ENCODE measurements around the gene INHBA. TPM values are rescaled to one million over a fixed set of nuclear protein-coding genes. Genes with fewer than 3 reads are reported as not detected.

Gene INHBA
- total RNA-seq: not detected

DNA sequence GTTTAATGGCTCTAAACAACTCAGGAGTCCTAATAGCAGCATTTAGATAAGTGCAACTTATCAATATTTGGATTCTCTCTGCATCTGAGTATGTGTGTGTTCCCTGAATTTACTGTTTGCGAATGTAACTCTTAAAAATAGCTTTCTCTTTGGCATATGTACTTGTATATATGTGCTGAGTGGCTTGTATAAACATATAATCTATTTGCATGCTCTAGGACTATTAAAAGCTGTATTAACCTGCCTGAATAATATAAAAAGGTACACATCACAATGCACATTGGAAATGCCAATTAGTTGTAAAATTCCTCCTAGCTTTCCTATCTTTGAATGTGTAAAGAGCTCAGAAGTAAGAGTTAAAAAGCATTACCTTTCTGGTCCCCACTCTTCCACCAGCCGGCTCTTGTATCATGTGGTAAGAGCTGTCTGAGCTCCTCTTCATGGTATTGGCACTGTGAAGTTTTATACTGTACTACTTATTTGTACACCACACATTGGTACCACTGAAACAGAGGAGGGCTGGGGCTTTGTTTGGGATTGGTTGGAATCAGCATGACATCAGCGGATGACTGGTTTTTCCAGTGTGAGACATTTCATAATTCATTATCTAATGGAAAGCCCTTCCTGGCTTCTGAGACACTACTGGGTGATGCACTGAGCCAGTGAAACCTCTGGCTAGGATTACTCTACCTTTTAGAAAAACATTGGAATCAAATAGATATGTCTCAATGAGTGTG lies at the start of gene INHBA:
INHBA (minus strand) TSS at position 456 of the 737 bp plus-strand sequence. CDS start 2,716 bp downstream, outside the sequence.
- intact Hi-C loops (cut with micrococcal nuclease): no loop called here
- CTCF ChIA-PET: no interaction called here
- H3K36me3 Mint-ChIP-seq (ENCODE audit: low read depth): no peaks in the 10 kb centered on the region

DNA sequence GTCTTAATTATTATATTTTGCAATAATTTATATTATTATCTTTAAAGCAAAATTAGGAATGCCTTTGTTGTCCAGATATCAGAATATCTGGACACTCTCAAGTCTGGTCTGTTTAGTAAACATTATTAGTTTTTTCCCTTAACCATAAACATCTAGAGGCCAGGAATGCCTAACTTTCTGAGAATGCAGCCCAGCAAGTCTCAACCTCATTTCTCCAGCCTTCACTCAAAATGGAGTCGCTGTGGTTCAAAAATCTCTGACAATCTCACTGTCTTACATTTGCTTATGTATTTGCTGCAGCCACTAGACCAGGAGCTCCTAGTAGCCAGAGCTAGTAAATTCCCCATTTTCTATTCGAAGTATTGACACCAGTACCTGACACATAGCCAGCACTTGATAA lies 49.7 kb upstream of the INHBA start:
- ChIA-PET CTCF (no interaction called here), POLR2A (no interaction called here)
- no peak overlapping the region for H3K4me3 Mint-ChIP-seq
- no peaks in the 10 kb centered on the region for H3K4me1 Mint-ChIP-seq (ENCODE audit: low read depth)
- peaks cover 11% of the 10 kb centered on the region for H3K9me3 Mint-ChIP-seq
- peaks cover 3% of the 10 kb centered on the region for H3K27me3 Mint-ChIP-seq
- no peak for ATAC-seq
- no peaks in the 10 kb centered on the region for H3K36me3 Mint-ChIP-seq (ENCODE audit: low read depth)
- H3K27ac Mint-ChIP-seq: no peak overlapping the region
- intact Hi-C loops (cut with micrococcal nuclease): no loop called here
- TF ChIP-seq, protein P1, sequence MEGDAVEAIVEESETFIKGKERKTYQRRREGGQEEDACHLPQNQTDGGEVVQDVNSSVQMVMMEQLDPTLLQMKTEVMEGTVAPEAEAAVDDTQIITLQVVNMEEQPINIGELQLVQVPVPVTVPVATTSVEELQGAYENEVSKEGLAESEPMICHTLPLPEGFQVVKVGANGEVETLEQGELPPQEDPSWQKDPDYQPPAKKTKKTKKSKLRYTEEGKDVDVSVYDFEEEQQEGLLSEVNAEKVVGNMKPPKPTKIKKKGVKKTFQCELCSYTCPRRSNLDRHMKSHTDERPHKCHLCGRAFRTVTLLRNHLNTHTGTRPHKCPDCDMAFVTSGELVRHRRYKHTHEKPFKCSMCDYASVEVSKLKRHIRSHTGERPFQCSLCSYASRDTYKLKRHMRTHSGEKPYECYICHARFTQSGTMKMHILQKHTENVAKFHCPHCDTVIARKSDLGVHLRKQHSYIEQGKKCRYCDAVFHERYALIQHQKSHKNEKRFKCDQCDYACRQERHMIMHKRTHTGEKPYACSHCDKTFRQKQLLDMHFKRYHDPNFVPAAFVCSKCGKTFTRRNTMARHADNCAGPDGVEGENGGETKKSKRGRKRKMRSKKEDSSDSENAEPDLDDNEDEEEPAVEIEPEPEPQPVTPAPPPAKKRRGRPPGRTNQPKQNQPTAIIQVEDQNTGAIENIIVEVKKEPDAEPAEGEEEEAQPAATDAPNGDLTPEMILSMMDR (IDR thresholded peaks at IDR 0.05): no peak
- DNase-seq: no peak

More for the DNA sequence above, at the start of gene INHBA:
- DNase-seq (no peak), ATAC-seq (no peak)
- POLR2A ChIA-PET: no interaction called here
- no peaks in the 10 kb centered on the region for H3K9me3 Mint-ChIP-seq
- TF ChIP-seq, protein P1 (IDR thresholded peaks at IDR 0.05): no peak
- H3K4me3 Mint-ChIP-seq: no peak within 1 kb of the TSS
- peaks cover 24% of the 10 kb centered on the region for H3K4me1 Mint-ChIP-seq (ENCODE audit: low read depth)
- peaks cover 65% of the 10 kb centered on the region for H3K27me3 Mint-ChIP-seq
- no peak within 1 kb of the TSS for H3K27ac Mint-ChIP-seq

DNA sequence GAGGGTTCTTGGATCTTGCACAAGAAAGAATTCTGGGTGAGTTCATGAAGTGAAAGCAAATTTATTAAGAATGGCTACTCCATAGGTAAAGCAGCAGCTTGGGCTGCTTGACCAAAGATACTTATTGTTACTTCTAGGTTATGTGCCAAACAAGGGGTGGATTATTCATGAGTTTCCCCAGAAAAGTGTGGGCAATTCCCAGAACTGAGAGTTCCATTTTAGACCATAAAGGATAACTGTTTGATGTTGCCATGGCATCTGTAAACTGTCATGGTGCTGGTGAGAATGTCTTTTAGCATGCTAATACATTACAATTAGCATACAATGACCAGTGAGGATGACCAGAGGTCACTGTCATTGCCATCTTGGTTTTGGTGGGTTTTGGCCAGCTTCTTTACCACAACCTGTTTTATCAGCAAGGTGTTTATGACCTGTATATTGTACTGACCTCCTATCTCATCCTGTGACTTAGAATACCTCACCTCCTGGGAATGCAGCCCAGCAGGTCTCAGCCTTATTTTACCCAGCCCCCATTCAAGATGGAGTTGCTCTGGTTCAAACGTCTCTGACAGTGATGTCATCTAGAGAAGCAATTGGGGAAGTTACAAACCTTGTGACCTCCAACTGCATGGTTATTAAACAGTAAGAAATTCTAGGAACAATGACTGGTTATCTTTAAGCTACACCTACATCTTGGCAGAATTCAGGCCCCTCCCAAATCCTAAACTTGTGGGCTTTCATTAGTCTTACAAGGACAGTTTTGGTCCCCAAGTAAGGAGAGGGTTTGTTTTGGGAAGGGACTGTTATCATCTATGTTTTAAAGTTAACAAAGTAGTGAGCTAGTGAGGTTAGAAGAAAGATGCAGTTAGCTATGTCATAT lies 48.0 kb upstream of the INHBA start:
- CTCF ChIA-PET: interaction anchor here (0.7 kb wide), 1 partner anchor 46 kb away, joined by 3 read pairs; no protein-coding TSS in a partner anchor
- Mint-ChIP-seq H3K4me1 (ENCODE audit: low read depth) (no peaks in the 10 kb centered on the region), H3K4me3 (no peak overlapping the region), H3K27ac (no peak overlapping the region), H3K36me3 (ENCODE audit: low read depth) (no peaks in the 10 kb centered on the region), H3K27me3 (peaks cover 3% of the 10 kb centered on the region), H3K9me3 (peaks cover 5% of the 10 kb centered on the region)
- no peak for ATAC-seq
- intact Hi-C loops (cut with micrococcal nuclease): no loop called here
- POLR2A ChIA-PET: no interaction called here
- TF ChIP-seq, protein P1 (IDR thresholded peaks at IDR 0.05): no peak
- no peak for DNase-seq

DNA sequence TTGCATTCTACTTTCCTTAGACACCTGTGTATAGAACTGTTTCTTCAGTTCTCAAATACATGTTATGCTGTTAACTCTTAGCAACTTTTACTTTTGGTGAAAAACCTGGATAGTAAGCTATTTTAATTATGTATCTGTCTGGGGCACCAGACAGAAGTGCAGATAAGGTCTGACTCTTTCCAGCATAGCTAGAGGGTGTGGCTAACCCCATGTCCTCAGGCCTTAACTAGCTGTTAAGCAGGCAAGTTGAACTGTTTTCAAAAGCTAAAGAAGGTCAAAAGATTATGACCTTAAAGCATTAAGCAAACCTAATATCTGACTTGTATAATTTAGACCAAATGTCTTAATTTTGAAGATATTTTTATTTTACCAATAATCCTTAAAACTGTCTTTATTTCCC lies 45.1 kb upstream of the INHBA start:
- no peak for DNase-seq
- H3K9me3 Mint-ChIP-seq: peaks cover 2% of the 10 kb centered on the region
- H3K4me1 Mint-ChIP-seq (ENCODE audit: low read depth): no peaks in the 10 kb centered on the region
- H3K27me3 Mint-ChIP-seq: peaks cover 10% of the 10 kb centered on the region
- H3K4me3 Mint-ChIP-seq: no peak overlapping the region
- H3K36me3 Mint-ChIP-seq (ENCODE audit: low read depth): no peaks in the 10 kb centered on the region
- H3K27ac Mint-ChIP-seq: no peak overlapping the region
- POLR2A ChIA-PET: no interaction called here
- ATAC-seq: no peak
- TF ChIP-seq, protein P1 (IDR thresholded peaks at IDR 0.05): no peak
- CTCF ChIA-PET: no interaction called here
- intact Hi-C loops (cut with micrococcal nuclease): no loop called here

DNA sequence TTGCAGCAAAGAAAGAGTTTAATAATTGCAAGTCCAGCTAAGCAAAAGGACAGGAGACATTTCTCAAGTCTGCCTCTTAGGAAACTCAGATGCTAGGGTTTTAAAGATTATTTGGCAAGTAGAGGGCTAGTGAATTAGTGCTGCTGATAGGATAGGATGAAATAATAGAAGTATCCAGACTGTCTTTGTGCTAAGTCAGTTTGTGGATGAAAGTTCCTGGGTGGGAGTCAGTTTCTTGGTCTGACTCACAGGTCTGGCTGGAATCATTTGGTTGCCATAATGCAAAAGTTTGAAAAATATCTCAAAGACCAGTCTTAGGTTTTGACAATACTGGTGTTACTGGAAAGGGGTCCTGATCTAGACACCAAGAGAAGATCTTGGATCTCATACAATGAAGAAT lies 42.6 kb upstream of the INHBA start:
- TF ChIP-seq, protein P1 (IDR thresholded peaks at IDR 0.05): no peak
- no peak overlapping the region for H3K27ac Mint-ChIP-seq
- POLR2A ChIA-PET: no interaction called here
- peaks cover 10% of the 10 kb centered on the region for H3K27me3 Mint-ChIP-seq
- no peaks in the 10 kb centered on the region for H3K36me3 Mint-ChIP-seq (ENCODE audit: low read depth)
- H3K4me1 Mint-ChIP-seq (ENCODE audit: low read depth): no peaks in the 10 kb centered on the region
- DNase-seq: no peak
- no peak for ATAC-seq
- intact Hi-C loops (cut with micrococcal nuclease): no loop called here
- CTCF ChIA-PET: no interaction called here
- H3K9me3 Mint-ChIP-seq: peaks cover 11% of the 10 kb centered on the region
- no peak overlapping the region for H3K4me3 Mint-ChIP-seq
